Measurements from ENCODE around the gene TMOD1. TPM values are rescaled to one million over a fixed set of nuclear protein-coding genes. Genes with fewer than 3 reads are reported as not detected.
A peak's percentile ranks its signal among the peaks of the same experiment; 100 is the strongest.
"Not testable (repeated sequence)": the region's sequence is repeated elsewhere in the genome, so short reads cannot be mapped to it uniquely, and the experiment has no call there.

The TMOD1 gene
- total RNA-seq, 1 donor from 2014 or later = not detected

DNA sequence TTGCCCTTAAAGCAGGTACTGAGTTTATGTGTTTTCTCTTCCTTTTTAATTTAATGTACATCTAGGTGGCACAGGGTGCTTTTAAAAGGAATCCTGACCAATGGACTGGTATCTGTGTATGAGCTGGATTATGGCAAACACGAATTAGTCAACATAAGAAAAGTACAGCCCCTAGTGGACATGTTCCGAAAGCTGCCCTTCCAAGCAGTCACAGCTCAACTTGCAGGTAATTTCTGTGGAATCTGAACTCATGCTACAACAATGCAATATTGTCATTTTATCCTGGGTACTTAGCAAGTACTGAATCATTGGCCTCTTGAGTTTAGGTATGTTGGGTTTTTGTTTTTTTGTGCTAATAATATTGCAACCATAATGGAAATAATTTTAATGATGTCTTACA lies 14.4 kb upstream of the TMOD1 start:
- Histone ChIP-seq H3K4me3 (ENCODE audit: low read depth, low read length) (no peak overlapping the region), H3K27me3 (ENCODE audit: control insufficient read depth, insufficient read depth, low read length) (no peaks in the 10 kb centered on the region), H3K36me3 (ENCODE audit: control insufficient read depth, insufficient read depth, low read length) (no peaks in the 10 kb centered on the region)
- TF ChIP-seq, protein P1, sequence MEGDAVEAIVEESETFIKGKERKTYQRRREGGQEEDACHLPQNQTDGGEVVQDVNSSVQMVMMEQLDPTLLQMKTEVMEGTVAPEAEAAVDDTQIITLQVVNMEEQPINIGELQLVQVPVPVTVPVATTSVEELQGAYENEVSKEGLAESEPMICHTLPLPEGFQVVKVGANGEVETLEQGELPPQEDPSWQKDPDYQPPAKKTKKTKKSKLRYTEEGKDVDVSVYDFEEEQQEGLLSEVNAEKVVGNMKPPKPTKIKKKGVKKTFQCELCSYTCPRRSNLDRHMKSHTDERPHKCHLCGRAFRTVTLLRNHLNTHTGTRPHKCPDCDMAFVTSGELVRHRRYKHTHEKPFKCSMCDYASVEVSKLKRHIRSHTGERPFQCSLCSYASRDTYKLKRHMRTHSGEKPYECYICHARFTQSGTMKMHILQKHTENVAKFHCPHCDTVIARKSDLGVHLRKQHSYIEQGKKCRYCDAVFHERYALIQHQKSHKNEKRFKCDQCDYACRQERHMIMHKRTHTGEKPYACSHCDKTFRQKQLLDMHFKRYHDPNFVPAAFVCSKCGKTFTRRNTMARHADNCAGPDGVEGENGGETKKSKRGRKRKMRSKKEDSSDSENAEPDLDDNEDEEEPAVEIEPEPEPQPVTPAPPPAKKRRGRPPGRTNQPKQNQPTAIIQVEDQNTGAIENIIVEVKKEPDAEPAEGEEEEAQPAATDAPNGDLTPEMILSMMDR (IDR thresholded peaks at IDR 0.05; ENCODE audit: insufficient read depth, low read length, severe bottlenecking) = peak; percentile 39
- peak; percentile 84 for DNase-seq (ENCODE audit: low read depth)
- no peak for FAIRE-seq

GRCh38 chr9:97487861-97488260 lies 13.6 kb upstream of the TMOD1 start:
- Histone ChIP-seq H3K4me3 (ENCODE audit: low read depth, low read length) (no peak overlapping the region), H3K27me3 (ENCODE audit: control insufficient read depth, insufficient read depth, low read length) (no peaks in the 10 kb centered on the region), H3K36me3 (ENCODE audit: control insufficient read depth, insufficient read depth, low read length) (no peaks in the 10 kb centered on the region)
- FAIRE-seq = no peak
- TF ChIP-seq, protein P1 (IDR thresholded peaks at IDR 0.05; ENCODE audit: insufficient read depth, low read length, severe bottlenecking) = no peak
- no peak for DNase-seq (ENCODE audit: low read depth)

DNA sequence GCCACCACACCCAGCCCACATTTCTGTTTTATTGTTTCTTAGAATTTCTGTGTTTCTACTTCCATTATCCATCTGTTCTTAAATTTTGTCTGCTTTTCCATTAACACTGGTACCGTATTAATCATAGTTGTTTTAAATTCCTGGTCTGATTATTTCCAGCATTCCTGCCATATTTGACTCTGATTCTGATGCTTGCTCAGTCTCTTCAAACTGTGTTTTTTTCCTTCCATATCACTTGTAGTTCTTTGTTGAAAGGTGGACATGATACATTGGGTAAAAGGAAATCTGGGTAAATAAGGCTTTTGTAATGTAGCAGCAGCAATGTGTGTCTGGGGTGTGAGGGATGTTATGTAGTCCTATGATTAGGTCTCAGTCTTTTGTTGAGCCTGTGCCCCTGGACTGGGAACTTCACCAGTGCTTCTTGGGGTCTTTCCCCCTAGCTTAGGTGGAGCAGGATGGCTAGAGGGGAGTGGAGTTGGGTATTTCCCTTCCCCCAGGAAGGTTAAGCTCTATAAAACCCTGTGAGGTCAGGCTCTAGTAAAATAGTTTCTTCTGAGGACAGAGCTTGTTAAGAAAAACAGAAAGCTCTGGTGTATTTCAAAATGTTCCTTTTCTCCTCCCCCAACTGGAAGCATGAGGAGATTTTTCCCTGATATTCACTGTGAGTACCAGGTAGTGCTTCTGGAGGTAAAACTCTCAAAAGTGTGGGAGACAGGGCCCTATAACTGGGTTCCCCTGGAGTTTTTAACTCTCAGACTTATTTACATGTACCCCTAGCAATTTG lies 10.1 kb upstream of the TMOD1 start:
- H3K4me3 ChIP-seq (ENCODE audit: low read depth, low read length) = no peak overlapping the region
- no peaks in the 10 kb centered on the region for H3K36me3 ChIP-seq (ENCODE audit: control insufficient read depth, insufficient read depth, low read length)
- DNase-seq (ENCODE audit: low read depth) = no peak
- TF ChIP-seq, protein P1 (IDR thresholded peaks at IDR 0.05; ENCODE audit: insufficient read depth, low read length, severe bottlenecking) = no peak
- FAIRE-seq = no peak
- no peaks in the 10 kb centered on the region for H3K27me3 ChIP-seq (ENCODE audit: control insufficient read depth, insufficient read depth, low read length)

- not testable (repeated sequence) for H3K36me3 ChIP-seq (ENCODE audit: control insufficient read depth, insufficient read depth, low read length); DNase-seq (ENCODE audit: low read depth); FAIRE-seq; H3K4me3 ChIP-seq (ENCODE audit: low read depth, low read length)
- H3K27me3 ChIP-seq (ENCODE audit: control insufficient read depth, insufficient read depth, low read length) = peaks cover 16% of the 10 kb centered on the region
Measured at GRCh38 chr9:97497558-97498375, 3.7 kb upstream of the TMOD1 start.

DNA sequence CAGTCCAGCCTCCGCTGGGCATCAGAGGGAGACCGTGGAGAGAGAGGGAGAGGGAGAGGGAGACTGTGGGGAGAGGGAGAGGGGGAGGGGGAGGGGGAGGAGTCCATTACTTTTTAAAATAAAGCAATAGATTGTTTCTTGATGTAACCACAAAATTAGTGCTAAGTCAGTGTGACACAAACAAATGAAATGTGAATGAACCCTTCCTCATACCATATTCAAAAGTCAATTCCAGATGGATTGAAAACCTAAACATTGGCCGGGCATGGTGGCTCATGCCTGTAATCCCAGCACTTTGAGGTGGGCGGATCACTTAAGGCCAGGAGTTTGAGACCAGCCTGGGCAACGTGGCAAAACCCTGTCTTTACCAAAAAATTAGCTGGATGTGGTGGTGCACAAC lies 2.6 kb upstream of the TMOD1 start:
- not testable (repeated sequence) for H3K4me3 ChIP-seq (ENCODE audit: low read depth, low read length); FAIRE-seq; H3K36me3 ChIP-seq (ENCODE audit: control insufficient read depth, insufficient read depth, low read length); DNase-seq (ENCODE audit: low read depth)
- H3K27me3 ChIP-seq (ENCODE audit: control insufficient read depth, insufficient read depth, low read length) = peaks cover 25% of the 10 kb centered on the region

DNA sequence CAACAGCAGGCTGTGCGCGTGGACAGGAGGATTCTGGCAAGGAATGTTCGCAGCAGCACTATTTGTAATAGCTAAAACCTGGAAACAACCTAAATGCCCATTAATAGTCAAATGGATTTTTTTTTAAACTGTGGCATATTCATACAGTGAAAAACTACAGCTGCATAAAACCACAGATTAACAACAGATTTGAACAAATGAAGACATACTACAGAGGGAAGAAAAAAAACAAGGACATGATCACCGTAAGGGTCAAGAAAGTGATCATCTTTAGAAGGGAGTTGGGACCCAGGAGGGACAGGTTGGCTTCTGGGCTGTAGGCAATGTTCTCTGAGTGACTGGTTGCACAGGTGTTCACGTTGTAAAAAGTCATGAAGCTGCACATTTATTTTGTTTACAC lies 1.2 kb upstream of the TMOD1 start:
- Histone ChIP-seq H3K27me3 (ENCODE audit: control insufficient read depth, insufficient read depth, low read length) (peaks cover 37% of the 10 kb centered on the region), H3K36me3 (ENCODE audit: control insufficient read depth, insufficient read depth, low read length) (no peaks in the 10 kb centered on the region), H3K4me3 (ENCODE audit: low read depth, low read length) (no peak overlapping the region)
- TF ChIP-seq, protein P1 (IDR thresholded peaks at IDR 0.05; ENCODE audit: insufficient read depth, low read length, severe bottlenecking) = no peak
- DNase-seq (ENCODE audit: low read depth) (no peak), FAIRE-seq (no peak)

All from bronchial epithelial cell (primary cell).